ENCODE results near the gene TELO2.

Gene TELO2

GRCh38 chr16:1494711-1495110, 1.6 kb downstream of the TELO2 start:
- H3K9me3 Mint-ChIP-seq: no peaks in the 10 kb centered on the region
- H3K4me1 Mint-ChIP-seq (ENCODE audit: low read depth): peaks cover 27% of the 10 kb centered on the region
- H3K27ac Mint-ChIP-seq: peak overlapping the region; percentile 98
- H3K4me3 Mint-ChIP-seq: peak overlapping the region; percentile 91
- no peaks in the 10 kb centered on the region for H3K27me3 Mint-ChIP-seq
- intact Hi-C loops (cut with micrococcal nuclease): no loop called here
- peaks cover 69% of the 10 kb centered on the region for H3K36me3 Mint-ChIP-seq (ENCODE audit: low read depth)

GRCh38 chr16:1495211-1495888, 2.2 kb downstream of the TELO2 start:
- no peak overlapping the region for H3K4me3 Mint-ChIP-seq
- peaks cover 27% of the 10 kb centered on the region for H3K4me1 Mint-ChIP-seq (ENCODE audit: low read depth)
- no peak overlapping the region for H3K27ac Mint-ChIP-seq
- H3K36me3 Mint-ChIP-seq (ENCODE audit: low read depth): peaks cover 75% of the 10 kb centered on the region
- intact Hi-C loops (cut with micrococcal nuclease): no loop called here
- no peaks in the 10 kb centered on the region for H3K27me3 Mint-ChIP-seq
- no peaks in the 10 kb centered on the region for H3K9me3 Mint-ChIP-seq

DNA sequence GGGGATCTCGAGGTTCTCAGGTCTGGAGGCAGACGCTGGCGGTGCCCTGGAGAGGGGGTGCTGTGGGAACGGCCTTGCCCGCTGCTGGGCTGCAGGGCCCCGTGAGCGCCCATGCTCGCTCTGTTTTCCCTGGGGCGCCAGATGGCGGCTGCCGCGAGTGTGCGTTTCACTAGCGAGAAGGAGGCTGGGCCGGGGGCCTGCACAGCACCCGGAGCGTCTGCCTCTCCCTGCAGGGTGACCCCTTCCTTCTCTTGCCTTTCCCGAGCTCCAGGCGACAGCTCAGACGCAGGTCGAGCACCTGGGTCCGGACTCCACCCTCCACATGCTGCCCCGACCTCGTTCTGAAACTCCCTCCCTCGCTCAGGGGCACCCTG, 2.7 kb downstream of the TELO2 start:
- Mint-ChIP-seq H3K4me1 (ENCODE audit: low read depth) (peaks cover 27% of the 10 kb centered on the region), H3K27ac (no peak overlapping the region), H3K4me3 (no peak overlapping the region), H3K36me3 (ENCODE audit: low read depth) (peaks cover 81% of the 10 kb centered on the region), H3K27me3 (no peaks in the 10 kb centered on the region), H3K9me3 (no peaks in the 10 kb centered on the region)
- intact Hi-C loops (cut with micrococcal nuclease): no loop called here

DNA sequence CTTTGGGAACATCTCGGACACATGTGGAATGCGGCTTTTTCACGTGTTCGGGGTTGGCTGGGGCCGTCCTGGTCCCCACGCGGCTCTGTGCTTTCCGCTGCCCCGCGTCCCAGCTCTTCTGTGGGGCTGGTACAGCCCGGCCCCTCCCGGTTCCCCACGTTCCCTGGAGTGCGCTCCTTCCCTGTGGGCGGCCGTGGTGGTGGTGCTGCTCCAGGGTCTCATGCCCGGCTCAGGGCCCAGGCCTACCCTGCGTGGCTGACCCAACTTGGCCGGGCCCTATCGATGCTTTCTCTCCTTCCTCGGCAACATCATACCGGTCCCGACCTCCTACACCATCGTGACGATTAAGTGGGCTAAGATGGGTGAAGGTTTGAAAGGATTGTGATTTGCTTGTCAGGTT, 3.3 kb downstream of the TELO2 start:
- intact Hi-C loops (cut with micrococcal nuclease): no loop called here
- H3K27ac Mint-ChIP-seq: no peak overlapping the region
- H3K4me3 Mint-ChIP-seq: no peak overlapping the region
- peaks cover 27% of the 10 kb centered on the region for H3K4me1 Mint-ChIP-seq (ENCODE audit: low read depth)
- H3K27me3 Mint-ChIP-seq: no peaks in the 10 kb centered on the region
- H3K9me3 Mint-ChIP-seq: no peaks in the 10 kb centered on the region
- peaks cover 86% of the 10 kb centered on the region for H3K36me3 Mint-ChIP-seq (ENCODE audit: low read depth)

GRCh38 chr16:1497014-1497598, 3.9 kb downstream of the TELO2 start:
- H3K9me3 Mint-ChIP-seq: no peaks in the 10 kb centered on the region
- H3K27ac Mint-ChIP-seq: no peak overlapping the region
- H3K36me3 Mint-ChIP-seq (ENCODE audit: low read depth): peaks cover 93% of the 10 kb centered on the region
- peaks cover 26% of the 10 kb centered on the region for H3K4me1 Mint-ChIP-seq (ENCODE audit: low read depth)
- intact Hi-C loops (cut with micrococcal nuclease): no loop called here
- H3K4me3 Mint-ChIP-seq: no peak overlapping the region
- H3K27me3 Mint-ChIP-seq: no peaks in the 10 kb centered on the region

GRCh38 chr16:1498899-1499676, 5.9 kb downstream of the TELO2 start:
- Mint-ChIP-seq H3K4me1 (ENCODE audit: low read depth) (peaks cover 10% of the 10 kb centered on the region), H3K4me3 (no peak overlapping the region), H3K27me3 (no peaks in the 10 kb centered on the region), H3K36me3 (ENCODE audit: low read depth) (peaks cover 98% of the 10 kb centered on the region), H3K27ac (no peak overlapping the region), H3K9me3 (no peaks in the 10 kb centered on the region)
- intact Hi-C loops (cut with micrococcal nuclease): no loop called here

GRCh38 chr16:1499756-1500464, 6.8 kb downstream of the TELO2 start:
- H3K4me1 Mint-ChIP-seq (ENCODE audit: low read depth): peaks cover 2% of the 10 kb centered on the region
- intact Hi-C loops (cut with micrococcal nuclease): no loop called here

DNA sequence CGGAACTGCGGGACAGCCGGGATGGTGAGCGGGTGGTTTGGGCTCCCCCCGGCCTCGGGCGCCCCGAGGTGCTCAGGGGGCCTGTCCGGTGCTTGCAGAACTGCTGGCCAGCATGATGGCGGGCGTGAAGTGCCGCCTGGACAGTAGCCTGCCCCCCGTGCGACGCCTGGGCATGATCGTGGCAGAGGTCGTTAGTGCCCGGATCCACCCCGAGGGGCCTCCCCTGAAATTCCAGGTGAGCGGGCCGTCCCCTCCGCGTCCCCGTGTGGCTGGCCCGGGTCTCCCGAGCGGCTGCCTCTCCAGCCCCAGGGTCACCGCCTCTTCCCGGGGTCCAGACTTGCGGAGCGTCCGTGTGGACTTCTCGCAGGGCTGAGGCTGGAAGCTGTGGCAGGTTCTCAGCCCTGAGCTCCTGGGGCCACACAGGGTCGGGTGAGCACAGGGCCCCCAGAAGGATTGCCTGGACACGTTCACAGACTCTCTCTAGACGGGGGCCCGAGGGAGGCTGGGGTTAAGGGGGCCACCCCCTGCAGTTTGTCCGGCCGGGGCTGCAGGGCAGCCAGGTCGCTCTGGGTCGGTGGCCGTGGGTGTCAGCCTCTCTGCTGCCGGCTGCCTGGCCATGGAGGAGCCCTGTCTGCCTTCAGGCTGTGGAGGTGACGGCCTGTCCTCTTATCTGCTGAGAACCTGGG, 7.4 kb downstream of the TELO2 start:
- H3K27me3 Mint-ChIP-seq: no peaks in the 10 kb centered on the region
- intact Hi-C loops (cut with micrococcal nuclease): no loop called here
- no peaks in the 10 kb centered on the region for H3K9me3 Mint-ChIP-seq
- peaks cover 96% of the 10 kb centered on the region for H3K36me3 Mint-ChIP-seq (ENCODE audit: low read depth)
- no peak overlapping the region for H3K27ac Mint-ChIP-seq
- no peaks in the 10 kb centered on the region for H3K4me1 Mint-ChIP-seq (ENCODE audit: low read depth)
- no peak overlapping the region for H3K4me3 Mint-ChIP-seq

More at GRCh38 chr16:1499756-1500464, 6.8 kb downstream of the TELO2 start:
- no peak overlapping the region for H3K4me3 Mint-ChIP-seq
- no peaks in the 10 kb centered on the region for H3K27me3 Mint-ChIP-seq
- no peaks in the 10 kb centered on the region for H3K9me3 Mint-ChIP-seq
- no peak overlapping the region for H3K27ac Mint-ChIP-seq
- peaks cover 96% of the 10 kb centered on the region for H3K36me3 Mint-ChIP-seq (ENCODE audit: low read depth)

DNA sequence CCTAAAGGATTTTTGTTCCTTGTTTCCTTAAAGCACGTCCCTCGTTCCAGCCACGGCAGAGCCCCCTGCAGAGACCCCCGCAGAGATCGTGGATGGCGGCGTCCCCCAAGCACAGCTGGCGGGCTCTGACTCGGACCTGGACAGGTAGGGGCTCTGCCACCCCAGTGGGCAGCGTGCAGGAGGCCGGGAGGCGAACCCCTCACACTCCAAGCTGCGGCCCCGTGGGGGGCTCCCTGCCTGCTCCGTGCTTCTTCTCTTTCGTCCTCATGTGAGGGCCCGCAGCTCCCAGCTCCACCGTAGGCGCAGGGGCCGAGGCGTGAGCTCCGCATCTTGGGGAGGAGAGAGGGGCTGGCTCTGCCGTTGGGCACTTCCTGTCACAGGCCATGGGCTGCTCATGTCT, 8.5 kb downstream of the TELO2 start:
- Mint-ChIP-seq H3K9me3 (no peaks in the 10 kb centered on the region), H3K27ac (no peak overlapping the region), H3K36me3 (ENCODE audit: low read depth) (peaks cover 96% of the 10 kb centered on the region), H3K4me3 (no peak overlapping the region), H3K27me3 (no peaks in the 10 kb centered on the region), H3K4me1 (ENCODE audit: low read depth) (no peaks in the 10 kb centered on the region)
- intact Hi-C loops (cut with micrococcal nuclease): no loop called here

DNA sequence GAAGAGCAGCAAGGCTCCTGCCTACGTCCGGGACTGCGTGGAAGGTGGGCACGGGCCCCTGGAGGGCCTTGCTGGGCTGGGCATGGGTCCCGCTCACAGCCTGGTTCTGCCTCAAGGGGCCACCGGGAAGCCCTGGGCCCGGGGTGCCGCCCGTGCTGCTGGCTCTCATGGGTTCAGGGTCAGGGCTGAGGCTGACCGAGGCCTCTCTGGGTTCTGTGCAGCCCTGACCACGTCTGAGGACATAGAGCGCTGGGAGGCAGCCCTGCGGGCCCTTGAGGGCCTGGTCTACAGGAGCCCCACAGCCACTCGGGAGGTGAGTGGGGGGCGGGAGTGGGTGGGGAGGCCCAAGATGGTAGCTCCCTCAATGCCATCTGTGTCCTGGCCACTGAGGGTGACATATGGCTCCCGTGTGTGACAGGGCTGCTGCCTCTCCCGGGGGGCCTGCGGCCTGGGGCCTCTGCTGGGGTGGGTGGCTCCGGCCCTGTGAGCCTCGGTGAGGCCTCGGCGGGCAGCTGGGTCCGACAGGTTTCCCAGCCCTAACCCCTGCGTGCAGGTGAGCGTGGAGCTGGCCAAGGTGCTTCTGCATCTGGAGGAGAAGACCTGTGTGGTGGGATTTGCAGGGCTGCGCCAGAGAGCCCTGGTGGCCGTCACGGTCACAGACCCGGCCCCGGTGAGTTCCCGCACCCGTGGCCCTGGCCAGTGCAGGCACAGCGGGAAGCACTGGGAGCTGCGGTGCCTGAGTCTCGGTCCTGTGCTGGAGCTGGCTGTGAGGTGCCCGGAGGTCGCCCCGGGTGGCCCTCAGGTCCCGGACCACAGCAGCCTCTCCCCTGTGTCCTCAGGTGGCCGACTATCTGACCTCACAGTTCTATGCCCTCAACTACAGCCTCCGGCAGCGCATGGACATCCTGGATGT, 9.2 kb downstream of the TELO2 start:
- intact Hi-C loops (cut with micrococcal nuclease): no loop called here
- no peak overlapping the region for H3K4me3 Mint-ChIP-seq
- no peaks in the 10 kb centered on the region for H3K27me3 Mint-ChIP-seq
- H3K27ac Mint-ChIP-seq: no peak overlapping the region
- no peaks in the 10 kb centered on the region for H3K4me1 Mint-ChIP-seq (ENCODE audit: low read depth)
- peaks cover 96% of the 10 kb centered on the region for H3K36me3 Mint-ChIP-seq (ENCODE audit: low read depth)
- no peaks in the 10 kb centered on the region for H3K9me3 Mint-ChIP-seq

DNA sequence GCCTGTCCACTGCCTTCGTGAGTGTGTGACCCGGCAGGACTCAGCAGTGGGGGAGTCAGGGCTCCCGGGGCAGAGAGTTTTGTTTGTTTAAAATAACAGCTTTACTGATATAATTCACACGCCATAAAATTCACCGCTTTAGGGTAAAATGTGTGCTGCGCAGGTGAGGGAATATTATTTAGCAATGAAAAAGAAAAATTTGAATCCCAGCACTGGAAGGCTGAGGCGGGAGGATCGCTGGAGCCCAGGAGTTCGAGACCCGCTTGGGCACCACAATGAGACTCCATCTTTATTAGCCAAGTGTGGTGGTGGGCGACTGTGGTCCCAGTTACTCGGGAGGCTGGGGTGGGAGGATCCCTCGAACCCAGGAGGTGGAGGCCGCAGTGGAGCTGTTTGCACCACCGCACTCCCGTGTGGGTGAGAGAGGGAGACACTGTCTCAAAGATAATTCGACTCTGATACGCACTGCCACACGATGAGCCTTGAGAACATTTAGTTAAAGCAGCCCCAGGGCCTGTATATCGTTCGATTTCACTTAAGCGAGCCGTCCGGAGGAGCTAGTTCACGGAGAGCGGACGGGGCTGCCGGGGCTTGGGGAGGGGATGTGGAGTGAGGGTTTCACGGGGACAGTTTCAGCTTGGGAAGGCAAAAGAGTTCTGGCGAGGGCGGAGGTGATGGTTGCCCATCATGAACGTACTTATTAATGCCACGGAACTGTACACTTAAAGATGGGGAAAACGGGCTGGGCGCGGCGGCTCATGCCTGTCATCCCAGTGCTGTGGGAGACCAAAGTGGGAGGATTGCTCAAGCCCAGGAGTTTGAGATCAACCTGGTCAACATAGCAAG, 10.2 kb downstream of the TELO2 start:
- H3K9me3 Mint-ChIP-seq: no peaks in the 10 kb centered on the region
- no peak overlapping the region for H3K27ac Mint-ChIP-seq

DNA sequence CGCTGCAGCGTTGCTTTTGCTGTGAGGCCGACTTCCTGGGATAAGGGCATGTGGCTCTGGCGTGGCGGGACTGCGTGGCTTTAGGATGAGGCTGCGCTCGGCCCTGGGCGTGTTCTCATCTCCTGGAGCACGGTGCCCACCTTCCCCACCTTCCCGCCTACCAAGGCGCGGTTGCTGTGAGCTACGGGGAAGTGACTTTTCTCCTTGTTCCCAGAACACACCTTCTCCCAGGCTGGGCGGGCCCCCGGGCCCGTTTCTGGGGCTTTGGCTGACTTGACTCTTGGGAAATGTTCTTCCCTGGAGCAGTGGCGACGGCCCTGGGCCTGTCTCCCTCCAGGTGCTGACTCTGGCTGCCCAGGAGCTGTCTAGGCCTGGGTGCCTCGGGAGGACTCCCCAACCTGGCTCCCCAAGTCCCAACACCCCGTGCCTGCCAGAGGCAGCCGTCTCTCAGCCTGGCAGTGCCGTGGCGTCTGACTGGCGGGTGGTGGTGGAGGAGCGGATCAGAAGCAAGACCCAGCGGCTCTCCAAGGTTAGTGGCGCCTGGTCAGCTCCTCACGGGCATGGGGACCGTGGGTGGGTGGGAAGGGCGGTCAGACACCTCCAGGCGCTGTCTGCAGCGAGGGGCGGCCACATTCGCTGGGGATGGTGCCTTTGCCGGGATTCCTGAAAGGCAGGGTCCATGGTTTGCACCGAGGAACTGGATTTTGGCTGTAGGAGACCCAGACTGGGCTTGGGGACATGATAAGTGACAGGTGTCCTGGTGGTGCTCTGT, 12.1 kb downstream of the TELO2 start:
- Mint-ChIP-seq H3K27me3 (no peaks in the 10 kb centered on the region), H3K4me1 (ENCODE audit: low read depth) (no peaks in the 10 kb centered on the region), H3K9me3 (no peaks in the 10 kb centered on the region), H3K4me3 (no peak overlapping the region), H3K36me3 (ENCODE audit: low read depth) (peaks cover 96% of the 10 kb centered on the region), H3K27ac (no peak overlapping the region)
- intact Hi-C loops (cut with micrococcal nuclease): no loop called here

More for the DNA sequence above, 10.2 kb downstream of the TELO2 start:
- intact Hi-C loops (cut with micrococcal nuclease): no loop called here
- Mint-ChIP-seq H3K4me3 (no peak overlapping the region), H3K36me3 (ENCODE audit: low read depth) (peaks cover 96% of the 10 kb centered on the region), H3K4me1 (ENCODE audit: low read depth) (no peaks in the 10 kb centered on the region), H3K27me3 (no peaks in the 10 kb centered on the region)

Data from dendritic cell treated with granulocyte-macrophage colony-stimulating factor and Interleukin-4, amounts not matched to agents 40 ng/mL and 50 ng/mL, for 4 days (primary cell).